GM13976 (cell line): ENCODE data around the gene HSPA1L.

Source experiments
- DNase-seq: peaks from one replicate; pipeline ENCODE4 v3.0.0; 2012; ENCODE audit warnings: low spot score
- CTCF ChIP-seq: IDR thresholded peaks from 2 replicates; pipeline ENCODE4 v1.5.1; 2012; ENCODE audit warnings: borderline replicate concordance, mild to moderate bottlenecking; ENCODE audit not compliant: insufficient read depth; ENCODE audit errors: extremely low read depth, missing control alignments, control extremely low read depth
- in situ Hi-C: fragments of 300-500 bp; cut with MboI; formaldehyde crosslinking; loops from one replicate; pipeline ENCODE4 v1.12.0; 2022; ENCODE audit warnings: low sequenced_read_pairs, mixed read lengths, inconsistent platforms; ENCODE audit not compliant: unreplicated experiment

HSPA1L gene

GRCh38 chr6:31836474-31837368 is 21.6 kb upstream of the HSPA1L start:
- in situ Hi-C loops: no loop called here
- no peak for DNase-seq

GRCh38 chr6:31836047-31836473 is 21.0 kb upstream of the HSPA1L start:
- in situ Hi-C loops: no loop called here
- DNase-seq: no peak
- TF ChIP-seq CTCF: no peak

More at GRCh38 chr6:31836474-31837368, 21.6 kb upstream of the HSPA1L start:
- TF ChIP-seq CTCF: no peak

GRCh38 chr6:31834367-31835250 is 19.5 kb upstream of the HSPA1L start:
- in situ Hi-C loops: no loop called here
- TF ChIP-seq CTCF: no peak
- DNase-seq: peak; percentile 89

GRCh38 chr6:31831350-31832215 is 16.5 kb upstream of the HSPA1L start:
- DNase-seq: no peak
- in situ Hi-C loops: no loop called here
- TF ChIP-seq CTCF: no peak

GRCh38 chr6:31830886-31831335 is 15.8 kb upstream of the HSPA1L start:
- TF ChIP-seq CTCF: no peak
- in situ Hi-C loops: no loop called here
- DNase-seq: no peak
